GM20000 (cell line): ENCODE measurements around the gene RGPD5.
"Not testable (repeated sequence)": the region's sequence is repeated elsewhere in the genome, so short reads cannot be mapped to it uniquely, and the experiment has no call there.

ENCODE experiments used
- DNase-seq: peaks from one replicate; pipeline ENCODE4 v3.0.0; 2012; ENCODE audit warnings: low spot score

The RGPD5 gene

GRCh38 chr2:109893736-109894135 lies 99.6 kb downstream of the RGPD5 start:
- DNase-seq: not testable (repeated sequence)

DNA sequence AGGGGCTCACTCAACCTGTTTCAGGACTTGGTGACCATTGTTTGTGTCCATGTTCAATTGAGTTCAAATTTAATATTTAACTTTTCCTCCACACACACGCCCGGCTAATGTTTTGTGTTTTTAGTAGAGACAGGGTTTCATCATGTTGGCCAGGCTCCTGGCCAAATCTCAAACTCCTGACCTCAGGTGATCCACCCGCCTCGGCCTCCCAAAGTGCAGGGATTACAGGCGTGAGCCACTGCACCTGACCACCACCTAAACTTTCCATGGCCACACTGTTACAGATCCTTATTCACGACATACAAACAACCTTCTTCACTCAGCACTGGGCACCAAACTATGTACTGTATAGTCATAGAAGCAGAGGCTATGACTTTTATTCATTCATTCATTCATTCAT lies 100.0 kb downstream of the RGPD5 start:
- DNase-seq: not testable (repeated sequence)

GRCh38 chr2:109895090-109895869 lies 101.2 kb downstream of the RGPD5 start:
- DNase-seq: not testable (repeated sequence)

GRCh38 chr2:109896212-109896611 lies 102.1 kb downstream of the RGPD5 start:
- not testable (repeated sequence) for DNase-seq

DNA sequence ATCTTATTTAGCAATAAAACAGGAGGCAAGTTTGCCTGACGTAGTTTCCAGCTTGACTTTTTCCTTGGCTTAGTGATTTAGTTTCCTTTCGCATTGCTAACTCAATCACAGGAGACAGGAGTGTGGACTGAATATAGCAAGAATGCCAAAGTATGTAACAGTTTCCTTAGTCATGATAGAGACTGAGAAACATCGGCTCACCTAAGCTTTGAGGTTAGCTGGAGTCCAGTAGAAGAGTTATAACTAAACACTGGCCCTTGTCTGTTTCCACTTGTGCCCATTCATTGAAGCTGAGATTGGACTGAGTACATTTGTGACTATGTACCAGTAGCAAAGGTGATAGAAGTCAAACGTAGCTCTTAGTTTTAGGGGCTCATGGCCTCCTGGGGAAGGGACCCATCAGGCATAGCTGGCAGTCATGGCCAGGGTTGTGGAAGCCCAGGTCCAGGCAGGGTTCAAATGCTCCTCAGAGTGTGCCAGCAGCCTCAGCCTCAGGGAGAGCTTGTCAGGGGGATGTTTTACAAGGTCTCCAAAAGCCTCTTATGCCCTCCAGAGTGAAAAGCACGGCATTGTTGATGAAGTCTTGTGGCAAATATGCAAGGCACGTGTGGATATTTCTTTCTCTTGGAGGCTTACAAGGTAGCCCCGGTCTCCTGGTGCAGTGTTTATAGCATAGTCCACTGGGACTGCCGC lies 103.8 kb downstream of the RGPD5 start:
- DNase-seq: not testable (repeated sequence)

DNA sequence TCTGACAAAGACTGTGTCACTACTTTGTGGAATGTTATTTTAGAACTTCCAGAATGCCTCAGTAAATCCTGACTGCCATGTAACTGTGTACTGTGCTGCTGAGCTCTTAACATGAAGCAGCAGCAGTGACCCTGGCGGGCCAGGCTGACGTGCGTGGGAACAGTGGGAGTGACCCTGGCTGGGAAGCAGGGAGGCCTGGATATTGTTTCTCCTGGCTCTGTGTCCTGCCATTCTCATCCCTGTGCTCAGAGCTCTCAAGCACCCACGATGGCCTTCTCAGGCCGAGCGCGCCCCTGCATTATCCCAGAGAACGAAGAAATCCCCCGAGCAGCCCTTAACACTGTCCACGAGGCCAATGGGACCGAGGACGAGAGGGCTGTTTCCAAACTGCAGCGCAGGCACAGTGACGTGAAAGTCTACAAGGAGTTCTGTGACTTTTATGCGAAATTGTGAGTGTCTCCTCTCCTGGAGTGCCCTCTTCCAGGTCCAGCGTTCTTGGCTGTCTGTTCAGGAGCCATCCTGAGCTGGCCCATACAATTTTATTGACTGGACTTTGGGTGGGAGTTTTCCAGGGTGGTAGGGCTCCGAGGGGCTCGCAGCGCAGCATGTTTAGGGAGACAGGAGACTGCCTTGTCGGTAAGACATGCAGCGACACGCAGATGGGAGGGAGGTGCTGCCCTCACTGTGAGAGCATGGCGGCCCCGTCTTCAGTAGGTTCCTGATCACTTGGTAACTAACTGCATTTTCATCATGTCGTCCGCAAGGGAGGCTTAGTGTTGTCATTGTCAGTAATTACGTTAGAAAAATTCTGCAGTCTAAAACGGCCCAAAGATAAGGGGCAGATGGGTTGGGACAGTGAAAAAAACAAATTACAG lies 104.6 kb downstream of the RGPD5 start, which contains the start of gene LIMS3:
TSS of gene LIMS3 (plus strand) at position 227 of the 875 bp plus-strand sequence. CDS start at position 268, 41 bp downstream.
- not testable (repeated sequence) for DNase-seq

DNA sequence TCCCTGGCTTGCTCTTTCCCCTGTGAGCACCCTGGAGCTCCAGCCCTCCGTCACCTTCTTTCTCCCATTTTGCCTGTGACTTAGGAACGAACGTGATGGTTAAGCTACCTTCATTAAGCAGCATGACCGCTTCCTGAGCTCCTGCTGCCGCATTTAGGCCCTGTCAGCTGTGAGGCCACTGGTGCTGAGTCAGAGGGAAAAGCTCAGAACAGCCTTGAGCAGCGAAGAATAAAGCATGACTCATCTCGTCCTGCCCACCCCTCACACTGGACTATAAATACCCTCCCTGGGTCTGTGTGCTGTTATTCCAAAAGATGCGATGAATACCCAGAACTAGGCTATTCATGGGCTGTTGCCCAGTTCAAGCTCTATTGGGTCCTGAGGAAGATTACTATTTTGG lies 111.7 kb downstream of the RGPD5 start:
- DNase-seq: not testable (repeated sequence)
